Upper lobe of left lung (tissue), 6 donors: Measurements from ENCODE around the gene PLXNB3. TPM values are rescaled to one million over a fixed set of nuclear protein-coding genes. Genes with fewer than 3 reads are reported as not detected.

Source experiments
- ATAC-seq, 2 donors: fragments of 200-7000 bp; cut with Tn5 transposase; one replicate each; pipeline ENCODE4 v1.9.1; 2022; ENCODE audit warnings: mild to moderate bottlenecking in 2 of 2, moderate library complexity in 2 of 2; ENCODE audit not compliant: low FRiP score in 2 of 2
- DNase-seq, 2 donors: peaks; one replicate each; pipeline ENCODE4 v3.0.0-alpha.2; 2019 to 2020
- H3K27ac ChIP-seq, 4 donors: fragments of 200-600 bp; sonication (generic); one replicate each; pipeline ENCODE4 v1.5.1; 2016 to 2019
- H3K27me3 ChIP-seq, 4 donors: fragments of 200-600 bp; sonication (generic); one replicate each; pipeline ENCODE4 v1.5.1; 2017 to 2019
- H3K36me3 ChIP-seq, 4 donors: fragments of 200-600 bp; sonication (generic); one replicate each; pipeline ENCODE4 v1.5.1; 2016 to 2019
- H3K4me1 ChIP-seq, 4 donors: fragments of 200-600 bp; sonication (generic); one replicate each; pipeline ENCODE4 v1.5.1; 2018 to 2019
- H3K4me3 ChIP-seq, 4 donors: fragments of 200-600 bp; sonication (generic); one replicate each; pipeline ENCODE4 v1.5.1; 2017 to 2019; ENCODE audit warnings: mild to moderate bottlenecking in 2 of 4, moderate library complexity in 1 of 4
- H3K9me3 ChIP-seq, 4 donors: fragments of 200-600 bp; sonication (generic); one replicate each; pipeline ENCODE4 v1.5.1; 2018 to 2019
- CTCF ChIP-seq, 6 experiments: fragments of 450-650 bp in 4 of 6; fragments of 200-600 bp in 2 of 6; sonication (generic) in 2 of 6; IDR thresholded peaks; one replicate each; pipeline ENCODE4 v1.5.1; 2016 to 2019; ENCODE audit warnings: antibody characterized with exemption in 6 of 6
- EP300 ChIP-seq, 4 donors: sonication (generic); formaldehyde crosslinking; IDR thresholded peaks; one replicate each; pipeline ENCODE4 v1.5.1; 2017; ENCODE audit warnings: antibody characterized with exemption in 4 of 4, control low read depth in 2 of 4
- POLR2A ChIP-seq, 4 donors: fragments of 450-650 bp; IDR thresholded peaks; one replicate each; pipeline ENCODE4 v1.5.1; 2016 to 2017; ENCODE audit warnings: antibody characterized with exemption in 4 of 4, mild to moderate bottlenecking in 2 of 4
- POLR2AphosphoS5 ChIP-seq, 2 donors: sonication (generic); formaldehyde crosslinking; IDR thresholded peaks; one replicate each; pipeline ENCODE4 v1.5.1; 2017; ENCODE audit warnings: antibody characterized with exemption in 2 of 2
- WGBS, 2 donors: methylation state at CpG; one replicate each; pipeline ENCODE4 v1.1.5; 2017 to 2018; 5-methylcytosine and 5-hydroxymethylcytosine counted together
- total RNA-seq, 6 donors: library from RNA; depleted of rRNA in 4 of 6; stranded (reverse); fragments of >200 nt in 4 of 6; gene quantifications; one replicate each; pipeline versions ENCODE4 v1.1.0 to v1.2.1, GENCODE V29; 2016 to 2021
- donor health status: DM: no; HTN: no; CAD: no; lungs with moderate emphysema.
- donor health status: DM: no; HTN: yes; CAD: no; lungs with severe emphysema.

PLXNB3 gene
- total RNA-seq, 6 donors from 2014 or later, result 1.3 to 21.0 (median 2.9) TPM

- TF ChIP-seq POLR2A (IDR thresholded peaks at IDR 0.05), result no peak
- no peak for TF ChIP-seq EP300 (IDR thresholded peaks at IDR 0.05)
- TF ChIP-seq POLR2AphosphoS5 (IDR thresholded peaks at IDR 0.05), result no peak
- no peak for TF ChIP-seq CTCF (IDR thresholded peaks at IDR 0.05)
- WGBS, 2 donors, result 86 to 100% methylated on average over 1 to 31 of the region's 37 CpGs
- no peak for ATAC-seq
- Histone ChIP-seq H3K9me3 (no peaks in the 10 kb centered on the region), H3K4me3 (no peak overlapping the region), H3K27me3 (no peaks in the 10 kb centered on the region), H3K4me1 (peaks cover 0 to 5% (median 1%) of the 10 kb centered on the region in 4 donors), H3K36me3 (no peaks in the 10 kb centered on the region), H3K27ac (no peak overlapping the region)
- peak in 1 of 2 donors; percentile 49 for DNase-seq
Observed at GRCh38 chrX:153771415-153772315, 7.6 kb downstream of the PLXNB3 start.

- DNase-seq, result peak in 1 of 2 donors; percentile 43
- no peak for ATAC-seq
- H3K4me1 ChIP-seq, result peaks cover 0 to 5% (median 1%) of the 10 kb centered on the region in 4 donors
- no peaks in the 10 kb centered on the region for H3K27me3 ChIP-seq
- no peak for TF ChIP-seq EP300 (IDR thresholded peaks at IDR 0.05)
- no peak for TF ChIP-seq CTCF (IDR thresholded peaks at IDR 0.05)
- TF ChIP-seq POLR2A (IDR thresholded peaks at IDR 0.05), result no peak
- no peak for TF ChIP-seq POLR2AphosphoS5 (IDR thresholded peaks at IDR 0.05)
- 84 to 93% methylated on average over 8 to 21 of the region's 21 CpGs for WGBS, 2 donors
- H3K4me3 ChIP-seq, result no peak overlapping the region
- no peaks in the 10 kb centered on the region for H3K36me3 ChIP-seq
- no peaks in the 10 kb centered on the region for H3K9me3 ChIP-seq
- no peak overlapping the region for H3K27ac ChIP-seq
Observed at GRCh38 chrX:153772316-153773217, 8.5 kb downstream of the PLXNB3 start.

- Histone ChIP-seq H3K4me3 (no peak overlapping the region), H3K36me3 (no peaks in the 10 kb centered on the region), H3K4me1 (peaks cover 0 to 5% (median under 1%) of the 10 kb centered on the region in 4 donors), H3K9me3 (no peaks in the 10 kb centered on the region), H3K27ac (no peak overlapping the region), H3K27me3 (peaks cover 0 to 2% (median 0%) of the 10 kb centered on the region in 4 donors)
- DNase-seq (peak in 1 of 2 donors; percentile 36), ATAC-seq (no peak)
- 95% methylated on average over 15 of the region's 23 CpGs; no CpG with 5 or more reads in 1 of the 2 donors for WGBS, 2 donors
- TF ChIP-seq POLR2A (IDR thresholded peaks at IDR 0.05), result no peak
- no peak for TF ChIP-seq EP300 (IDR thresholded peaks at IDR 0.05)
- no peak for TF ChIP-seq POLR2AphosphoS5 (IDR thresholded peaks at IDR 0.05)
- no peak for TF ChIP-seq CTCF (IDR thresholded peaks at IDR 0.05)
Observed at GRCh38 chrX:153773218-153773611, 9.2 kb downstream of the PLXNB3 start.

GRCh38 chrX:153773741-153774575, 9.9 kb downstream of the PLXNB3 start:
- no peaks in the 10 kb centered on the region for H3K4me1 ChIP-seq
- no peak overlapping the region for H3K4me3 ChIP-seq
- no peaks in the 10 kb centered on the region for H3K36me3 ChIP-seq
- H3K27ac ChIP-seq, result no peak overlapping the region
- ATAC-seq (no peak), DNase-seq (peak in 1 of 2 donors; percentile 53)
- TF ChIP-seq POLR2AphosphoS5 (IDR thresholded peaks at IDR 0.05), result no peak
- TF ChIP-seq POLR2A (IDR thresholded peaks at IDR 0.05), result no peak
- no peak for TF ChIP-seq CTCF (IDR thresholded peaks at IDR 0.05)
- no peak for TF ChIP-seq EP300 (IDR thresholded peaks at IDR 0.05)
- peaks cover 0 to 8% (median 0%) of the 10 kb centered on the region in 4 donors for H3K27me3 ChIP-seq
- 97% methylated on average over 47 of the region's 48 CpGs; no CpG with 5 or more reads in 1 of the 2 donors for WGBS, 2 donors
- H3K9me3 ChIP-seq, result no peaks in the 10 kb centered on the region
